ENCODE measurements around the gene IGFL4.

Gene IGFL4

DNA sequence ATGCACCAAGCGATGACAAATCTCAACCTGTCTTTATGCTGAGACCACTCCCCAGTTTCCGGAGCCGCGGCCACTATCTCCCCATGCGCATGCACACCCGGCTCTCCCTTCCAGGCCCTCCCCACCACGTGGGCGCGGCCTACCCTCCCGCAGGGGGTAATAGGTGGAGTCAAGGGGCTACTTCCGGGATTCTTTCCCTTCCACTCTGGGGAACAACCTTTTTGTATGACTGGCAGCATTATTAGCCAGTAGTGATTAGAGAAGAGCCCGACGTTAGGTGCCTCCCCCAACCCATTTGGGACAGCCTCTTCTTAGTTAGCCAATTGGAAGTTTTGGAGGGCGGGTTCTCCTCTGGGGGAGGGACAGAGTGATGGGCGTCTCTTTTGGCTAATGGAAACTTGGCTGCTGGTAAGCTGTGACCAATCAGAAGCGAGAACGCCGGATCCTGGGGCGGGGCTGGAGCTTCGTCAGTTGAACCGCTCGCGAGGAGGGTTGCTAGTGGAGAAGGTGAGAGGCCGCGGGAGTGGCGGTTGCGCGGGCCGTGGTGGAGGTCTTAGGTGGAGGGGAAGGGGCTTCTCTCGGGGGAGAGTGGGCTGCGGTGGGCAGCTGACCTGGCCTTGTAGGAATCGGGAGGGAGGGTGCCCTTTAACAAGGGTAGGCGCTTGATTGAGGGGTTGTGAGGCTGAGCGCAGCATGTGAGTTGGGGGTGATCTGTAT is 45.6 kb downstream of the IGFL4 start, which contains the start of gene CCDC61:
TSS of gene CCDC61 (plus strand) at position 470 of the 717 bp plus-strand sequence. CDS start 7,552 bp downstream, outside the sequence.
- TF ChIP-seq, protein P1, sequence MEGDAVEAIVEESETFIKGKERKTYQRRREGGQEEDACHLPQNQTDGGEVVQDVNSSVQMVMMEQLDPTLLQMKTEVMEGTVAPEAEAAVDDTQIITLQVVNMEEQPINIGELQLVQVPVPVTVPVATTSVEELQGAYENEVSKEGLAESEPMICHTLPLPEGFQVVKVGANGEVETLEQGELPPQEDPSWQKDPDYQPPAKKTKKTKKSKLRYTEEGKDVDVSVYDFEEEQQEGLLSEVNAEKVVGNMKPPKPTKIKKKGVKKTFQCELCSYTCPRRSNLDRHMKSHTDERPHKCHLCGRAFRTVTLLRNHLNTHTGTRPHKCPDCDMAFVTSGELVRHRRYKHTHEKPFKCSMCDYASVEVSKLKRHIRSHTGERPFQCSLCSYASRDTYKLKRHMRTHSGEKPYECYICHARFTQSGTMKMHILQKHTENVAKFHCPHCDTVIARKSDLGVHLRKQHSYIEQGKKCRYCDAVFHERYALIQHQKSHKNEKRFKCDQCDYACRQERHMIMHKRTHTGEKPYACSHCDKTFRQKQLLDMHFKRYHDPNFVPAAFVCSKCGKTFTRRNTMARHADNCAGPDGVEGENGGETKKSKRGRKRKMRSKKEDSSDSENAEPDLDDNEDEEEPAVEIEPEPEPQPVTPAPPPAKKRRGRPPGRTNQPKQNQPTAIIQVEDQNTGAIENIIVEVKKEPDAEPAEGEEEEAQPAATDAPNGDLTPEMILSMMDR (conservative IDR thresholded peaks at IDR 0.05; ENCODE audit: low read depth, low read length): no peak
- H3K4me3 ChIP-seq (ENCODE audit: low read length): peak within 1 kb of the TSS; percentile 99
- DNase-seq (ENCODE audit: low read depth): peak; percentile 98

DNA sequence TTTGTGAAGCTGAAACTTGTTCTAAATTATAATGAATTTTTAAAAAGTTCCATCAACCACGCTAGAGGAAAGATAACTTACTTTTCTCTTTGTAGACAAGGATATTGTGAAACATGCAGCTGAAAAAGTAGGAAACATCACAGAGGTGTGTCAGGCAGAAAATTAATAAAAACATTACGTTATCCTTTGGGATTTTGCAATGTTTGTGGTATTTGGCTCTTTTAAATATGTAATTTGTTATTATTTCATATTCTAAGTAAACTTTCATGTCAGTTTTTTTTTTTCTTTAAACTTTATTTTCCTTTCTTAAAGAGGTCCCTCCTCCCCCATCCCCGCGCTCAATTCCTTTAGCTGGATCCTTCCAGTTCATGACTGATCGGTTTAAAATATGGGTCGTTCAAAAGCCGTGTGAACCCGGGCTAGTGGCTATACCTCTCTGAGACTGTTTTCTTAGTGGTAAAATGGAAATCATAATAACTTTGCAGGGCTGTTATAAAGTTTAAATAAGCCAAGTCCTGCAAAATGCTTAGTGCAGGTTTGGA is 46.3 kb downstream of the IGFL4 start:
- H3K4me3 ChIP-seq (ENCODE audit: low read length): peak overlapping the region; percentile 75
- TF ChIP-seq, protein P1 (conservative IDR thresholded peaks at IDR 0.05; ENCODE audit: low read depth, low read length): no peak
- no peak for DNase-seq (ENCODE audit: low read depth)

DNA sequence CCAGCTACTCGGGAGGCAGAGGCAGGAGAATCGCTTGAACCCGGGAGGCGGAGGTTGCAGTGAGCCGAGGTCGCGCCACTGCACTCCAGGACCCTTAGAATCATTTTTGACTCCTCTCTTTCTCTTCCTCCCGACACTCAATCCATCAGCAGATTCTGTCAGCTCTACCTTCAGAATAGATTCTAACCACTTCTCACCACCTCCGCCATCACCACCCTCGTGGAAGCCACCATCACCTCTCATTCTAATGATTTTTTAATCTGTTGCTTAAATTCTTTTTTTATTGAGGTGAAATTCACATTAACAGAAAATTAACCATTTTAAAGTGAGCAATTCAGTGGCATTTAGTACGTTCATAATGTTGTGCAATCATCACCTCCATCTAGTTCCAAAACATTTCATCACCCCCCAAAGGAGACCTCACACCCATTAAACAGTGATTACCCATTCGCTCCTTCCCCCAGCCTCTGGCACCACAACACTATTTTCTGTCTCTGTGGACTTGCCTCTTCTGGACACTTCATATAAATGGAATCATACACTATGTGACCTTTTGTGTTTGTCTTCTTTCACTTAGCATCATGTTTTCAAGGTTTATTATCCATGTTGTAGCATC is 50.6 kb downstream of the IGFL4 start:
- no peak for DNase-seq (ENCODE audit: low read depth)
- no peak overlapping the region for H3K4me3 ChIP-seq (ENCODE audit: low read length)
- TF ChIP-seq, protein P1 (conservative IDR thresholded peaks at IDR 0.05; ENCODE audit: low read depth, low read length): no peak

Data from retinal pigment epithelial cell (primary cell).